Measurements from ENCODE around the gene CCDC85C.

CCDC85C gene

DNA sequence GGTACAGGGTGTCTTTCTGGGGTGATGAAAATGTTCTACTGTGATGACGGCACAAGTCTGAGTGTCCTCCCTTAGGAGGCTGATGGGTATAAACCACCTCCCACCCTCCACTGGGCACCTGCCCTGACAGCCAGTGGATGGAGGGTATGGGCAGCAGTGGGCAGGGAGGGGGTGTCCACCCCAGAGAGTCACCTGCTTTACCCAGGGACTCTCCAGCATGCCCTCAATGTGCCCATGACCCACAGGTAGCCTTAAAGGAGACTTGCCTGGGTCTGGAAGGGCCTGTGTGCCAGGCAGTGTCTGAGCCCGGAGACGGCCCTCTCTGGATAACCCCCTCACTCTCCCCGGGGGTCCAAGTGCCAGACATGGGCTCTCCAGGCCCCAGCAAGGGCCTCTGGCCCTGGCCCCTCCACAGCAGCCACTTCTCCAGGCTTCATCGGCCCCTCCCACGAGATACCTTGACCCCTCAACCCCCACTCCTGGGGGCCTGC lies 84.0 kb downstream of the CCDC85C start:
- H3K27ac Mint-ChIP-seq: no peak overlapping the region
- H3K9me3 Mint-ChIP-seq: no peaks in the 10 kb centered on the region
- H3K36me3 Mint-ChIP-seq (ENCODE audit: low read depth): no peaks in the 10 kb centered on the region

GRCh38 chr14:99519347-99519881 lies 84.6 kb downstream of the CCDC85C start:
- Mint-ChIP-seq H3K4me1 (ENCODE audit: low read depth) (no peaks in the 10 kb centered on the region), H3K4me3 (no peak overlapping the region), H3K9me3 (no peaks in the 10 kb centered on the region), H3K27ac (no peak overlapping the region), H3K27me3 (no peaks in the 10 kb centered on the region), H3K36me3 (ENCODE audit: low read depth) (no peaks in the 10 kb centered on the region)

More for the DNA sequence above, 84.0 kb downstream of the CCDC85C start:
- Mint-ChIP-seq H3K4me1 (ENCODE audit: low read depth) (peaks cover 4% of the 10 kb centered on the region), H3K4me3 (no peak overlapping the region), H3K27me3 (no peaks in the 10 kb centered on the region)

GRCh38 chr14:99518441-99519346 lies 85.3 kb downstream of the CCDC85C start:
- Mint-ChIP-seq H3K4me3 (no peak overlapping the region), H3K4me1 (ENCODE audit: low read depth) (no peaks in the 10 kb centered on the region), H3K27me3 (no peaks in the 10 kb centered on the region), H3K9me3 (no peaks in the 10 kb centered on the region), H3K27ac (no peak overlapping the region), H3K36me3 (ENCODE audit: low read depth) (no peaks in the 10 kb centered on the region)

- Mint-ChIP-seq H3K36me3 (ENCODE audit: low read depth) (no peaks in the 10 kb centered on the region), H3K4me1 (ENCODE audit: low read depth) (no peaks in the 10 kb centered on the region), H3K4me3 (no peak overlapping the region), H3K27me3 (no peaks in the 10 kb centered on the region), H3K27ac (no peak overlapping the region), H3K9me3 (no peaks in the 10 kb centered on the region)
Measured at GRCh38 chr14:99517643-99518381, 86.2 kb downstream of the CCDC85C start.

GRCh38 chr14:99516871-99517642 lies 87.0 kb downstream of the CCDC85C start:
- H3K27me3 Mint-ChIP-seq: no peaks in the 10 kb centered on the region
- no peaks in the 10 kb centered on the region for H3K4me1 Mint-ChIP-seq (ENCODE audit: low read depth)
- H3K27ac Mint-ChIP-seq: no peak overlapping the region
- no peak overlapping the region for H3K4me3 Mint-ChIP-seq
- no peaks in the 10 kb centered on the region for H3K9me3 Mint-ChIP-seq
- H3K36me3 Mint-ChIP-seq (ENCODE audit: low read depth): no peaks in the 10 kb centered on the region

GRCh38 chr14:99516156-99516870 lies 87.7 kb downstream of the CCDC85C start:
- H3K36me3 Mint-ChIP-seq (ENCODE audit: low read depth): no peaks in the 10 kb centered on the region
- no peaks in the 10 kb centered on the region for H3K9me3 Mint-ChIP-seq
- no peak overlapping the region for H3K27ac Mint-ChIP-seq
- H3K4me3 Mint-ChIP-seq: no peak overlapping the region
- H3K27me3 Mint-ChIP-seq: no peaks in the 10 kb centered on the region
- H3K4me1 Mint-ChIP-seq (ENCODE audit: low read depth): no peaks in the 10 kb centered on the region

- H3K27ac Mint-ChIP-seq: no peak overlapping the region
- peaks cover 3% of the 10 kb centered on the region for H3K36me3 Mint-ChIP-seq (ENCODE audit: low read depth)
- H3K4me1 Mint-ChIP-seq (ENCODE audit: low read depth): no peaks in the 10 kb centered on the region
- H3K9me3 Mint-ChIP-seq: no peaks in the 10 kb centered on the region
- H3K4me3 Mint-ChIP-seq: no peak overlapping the region
- H3K27me3 Mint-ChIP-seq: no peaks in the 10 kb centered on the region
Measured at GRCh38 chr14:99515301-99516155, 88.5 kb downstream of the CCDC85C start.

GRCh38 chr14:99514552-99515300 lies 89.3 kb downstream of the CCDC85C start:
- no peaks in the 10 kb centered on the region for H3K4me1 Mint-ChIP-seq (ENCODE audit: low read depth)
- H3K27me3 Mint-ChIP-seq: no peaks in the 10 kb centered on the region
- H3K4me3 Mint-ChIP-seq: no peak overlapping the region
- H3K27ac Mint-ChIP-seq: no peak overlapping the region
- H3K36me3 Mint-ChIP-seq (ENCODE audit: low read depth): peaks cover 3% of the 10 kb centered on the region
- no peaks in the 10 kb centered on the region for H3K9me3 Mint-ChIP-seq

- Mint-ChIP-seq H3K9me3 (no peaks in the 10 kb centered on the region), H3K4me3 (no peak overlapping the region), H3K27ac (no peak overlapping the region), H3K36me3 (ENCODE audit: low read depth) (peaks cover 3% of the 10 kb centered on the region), H3K4me1 (ENCODE audit: low read depth) (no peaks in the 10 kb centered on the region), H3K27me3 (no peaks in the 10 kb centered on the region)
Measured at GRCh38 chr14:99513946-99514551, 90.0 kb downstream of the CCDC85C start.

DNA sequence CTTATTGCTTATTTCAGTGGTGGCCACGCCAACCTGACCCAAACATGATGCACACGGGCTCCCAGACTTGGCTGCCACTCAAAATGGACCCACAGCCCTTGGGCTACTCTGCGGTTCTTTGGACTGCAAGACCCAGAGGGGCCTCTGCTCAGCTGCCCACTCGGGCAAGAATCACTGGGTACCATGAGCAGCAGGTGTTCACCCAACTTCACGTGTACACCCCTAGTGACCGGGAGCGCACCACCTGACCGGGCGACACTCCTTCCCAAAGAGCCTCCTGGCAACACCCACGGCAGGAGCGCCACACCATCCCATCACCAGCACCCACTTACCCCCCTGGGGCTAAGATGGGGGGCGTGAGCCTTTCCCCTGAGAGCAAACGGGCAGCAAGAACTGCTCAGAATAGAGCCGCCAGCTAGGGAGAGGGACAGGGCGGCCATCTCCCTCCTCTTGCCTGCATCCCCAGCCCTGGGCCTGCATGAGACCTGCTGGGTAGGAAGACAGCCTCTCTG lies 90.8 kb downstream of the CCDC85C start:
- Mint-ChIP-seq H3K27ac (no peak overlapping the region), H3K9me3 (no peaks in the 10 kb centered on the region), H3K4me3 (no peak overlapping the region), H3K36me3 (ENCODE audit: low read depth) (peaks cover 8% of the 10 kb centered on the region), H3K27me3 (no peaks in the 10 kb centered on the region), H3K4me1 (ENCODE audit: low read depth) (no peaks in the 10 kb centered on the region)

DNA sequence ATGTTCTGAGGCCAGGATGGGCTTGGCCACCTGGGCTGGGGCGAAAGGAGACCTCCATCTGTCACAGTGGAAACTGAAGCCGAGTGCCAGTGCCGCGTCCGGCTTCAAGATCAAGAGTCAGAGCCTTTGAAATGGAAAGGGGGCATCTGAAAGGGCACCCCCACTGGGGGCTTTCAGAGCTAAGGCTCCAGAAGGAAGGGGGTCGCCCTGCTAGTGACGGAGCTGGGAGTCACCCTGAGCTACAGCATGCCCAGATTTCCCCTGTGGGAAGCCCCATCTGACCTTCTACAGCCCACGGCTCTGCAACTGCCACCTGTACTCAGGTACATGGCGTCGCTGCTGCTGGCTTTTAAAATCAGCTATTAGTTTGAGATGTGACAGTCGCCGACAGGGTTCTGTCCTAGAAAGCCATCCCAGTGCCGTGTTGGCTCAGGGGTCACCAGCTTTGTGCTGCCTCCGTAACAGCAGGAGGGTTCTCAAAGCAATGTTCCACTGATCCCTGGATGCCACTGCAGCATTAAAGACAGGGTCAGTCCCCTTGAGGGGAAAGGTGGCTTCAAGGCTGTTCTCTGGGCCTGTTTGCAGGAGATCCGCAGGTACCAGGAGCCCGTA lies 91.3 kb downstream of the CCDC85C start:
- Mint-ChIP-seq H3K4me1 (ENCODE audit: low read depth) (no peaks in the 10 kb centered on the region), H3K27ac (no peak overlapping the region), H3K9me3 (no peaks in the 10 kb centered on the region)

GRCh38 chr14:99512110-99512449 lies 91.9 kb downstream of the CCDC85C start:
- Mint-ChIP-seq H3K9me3 (no peaks in the 10 kb centered on the region), H3K4me1 (ENCODE audit: low read depth) (no peaks in the 10 kb centered on the region), H3K36me3 (ENCODE audit: low read depth) (peaks cover 17% of the 10 kb centered on the region), H3K4me3 (no peak overlapping the region), H3K27ac (no peak overlapping the region), H3K27me3 (no peaks in the 10 kb centered on the region)

More for the DNA sequence above, 91.3 kb downstream of the CCDC85C start:
- Mint-ChIP-seq H3K36me3 (ENCODE audit: low read depth) (peaks cover 11% of the 10 kb centered on the region), H3K4me3 (no peak overlapping the region), H3K27me3 (no peaks in the 10 kb centered on the region)
